ENCODE results near the gene TAF13.
"Not testable (repeated sequence)": the region's sequence is repeated elsewhere in the genome, so short reads cannot be mapped to it uniquely, and the experiment has no call there.

Gene TAF13

GRCh38 chr1:109045595-109045994 is 30.2 kb downstream of the TAF13 start:
- DNase-seq, result no peak

- peak; percentile 92 for DNase-seq
These were observed 34.0 kb downstream of the TAF13 start, which contains the start of gene WDR47 for GRCh38 chr1:109041621-109042468. WDR47 (minus strand) TSS chr1:109042102; CDS start chr1:109023512, 18,590 bp downstream.

GRCh38 chr1:109040989-109041620 is 34.7 kb downstream of the TAF13 start:
- no peak for DNase-seq

GRCh38 chr1:109040627-109040988 is 35.2 kb downstream of the TAF13 start:
- no peak for DNase-seq

GRCh38 chr1:109034382-109034781 is 41.4 kb downstream of the TAF13 start:
- DNase-seq, result no peak

- DNase-seq, result not testable (repeated sequence)
These were observed 46.3 kb downstream of the TAF13 start for GRCh38 chr1:109029493-109029892.

GRCh38 chr1:109027841-109028240 is 48.0 kb downstream of the TAF13 start:
- DNase-seq, result no peak

GRCh38 chr1:109025694-109026093 is 50.1 kb downstream of the TAF13 start:
- no peak for DNase-seq

GRCh38 chr1:109024646-109025045 is 51.2 kb downstream of the TAF13 start:
- no peak for DNase-seq

- DNase-seq, result no peak
These were observed 55.0 kb downstream of the TAF13 start for GRCh38 chr1:109020693-109021257.

- DNase-seq, result not testable (repeated sequence)
These were observed 58.1 kb downstream of the TAF13 start for GRCh38 chr1:109017719-109018118.

- no peak for DNase-seq
These were observed 58.7 kb downstream of the TAF13 start for GRCh38 chr1:109017134-109017533.
